Heart left ventricle (tissue), 16 donors: ENCODE results near the gene PTPRN2. TPM values are rescaled to one million over a fixed set of nuclear protein-coding genes. Genes with fewer than 3 reads are reported as not detected.

Source experiments
- ATAC-seq, 4 donors: fragments of 200-7000 bp; cut with Tn5 transposase; one replicate each; pipeline ENCODE4 v1.9.1; 2020 to 2022; ENCODE audit warnings: moderate library complexity in 4 of 4, mild to moderate bottlenecking in 3 of 4, moderate number of reproducible peaks in 1 of 4
- DNase-seq, 5 donors: peaks; one replicate each; pipeline ENCODE4 v3.0.0-alpha.2; 2020
- H3K27ac ChIP-seq, 12 donors: fragments of 200-600 bp; sonication (generic) in 4 of 12; one replicate each; pipeline versions ENCODE4 v1.5.0 to v1.8.0; 2016 to 2022; ENCODE audit warnings: mild to moderate bottlenecking in 2 of 12
- H3K27me3 ChIP-seq, 9 donors: fragments of 200-600 bp; sonication (generic) in 2 of 9; one replicate each; pipeline versions ENCODE4 v1.5.1 to v1.8.0; 2016 to 2022; ENCODE audit warnings: mild to moderate bottlenecking in 3 of 9
- H3K36me3 ChIP-seq, 9 donors: fragments of 200-600 bp; sonication (generic) in 2 of 9; one replicate each; pipeline versions ENCODE4 v1.5.0 to v1.8.0; 2018 to 2022; ENCODE audit warnings: mild to moderate bottlenecking in 2 of 9
- H3K4me1 ChIP-seq, 12 donors: fragments of 200-600 bp; sonication (generic) in 4 of 12; one replicate each; pipeline versions ENCODE4 v1.5.0 to v1.8.0; 2016 to 2022; ENCODE audit warnings: mild to moderate bottlenecking in 3 of 12
- H3K4me3 ChIP-seq, 12 donors: fragments of 200-600 bp; sonication (generic) in 4 of 12; one replicate each; pipeline versions ENCODE4 v1.5.0 to v1.8.0; 2017 to 2022; ENCODE audit warnings: mild to moderate bottlenecking in 9 of 12, moderate library complexity in 4 of 12
- H3K9me3 ChIP-seq, 12 donors: fragments of 200-600 bp; sonication (generic) in 4 of 12; one replicate each; pipeline versions ENCODE4 v1.5.0 to v1.8.0; 2016 to 2022; ENCODE audit warnings: mild to moderate bottlenecking in 1 of 12
- CTCF ChIP-seq, 12 donors: fragments of 200-600 bp; sonication (generic) in 4 of 12; IDR thresholded peaks; one replicate each; pipeline versions ENCODE4 v1.5.0 to v1.8.0; 2018 to 2022; ENCODE audit warnings: antibody characterized with exemption in 12 of 12, mild to moderate bottlenecking in 5 of 12
- POLR2A ChIP-seq, 2 donors: fragments of 450-650 bp; IDR thresholded peaks; one replicate each; pipeline ENCODE4 v1.6.1; 2017; ENCODE audit warnings: antibody characterized with exemption in 2 of 2, mild to moderate bottlenecking in 2 of 2, moderate library complexity in 2 of 2
- WGBS, 4 donors: extraction: QIAGEN DNeasy Blood & Tissue Kit in 2 of 4; methylation state at CpG; one replicate each; pipeline versions ENCODE4 v1.1.5 to v1.1.7; 2013 to 2018; 5-methylcytosine and 5-hydroxymethylcytosine counted together
- intact Hi-C, 10 donors: fragments of 100-400 bp; cut with DNase I; formaldehyde crosslinking; loops; one replicate each; pipeline versions ENCODE4 v1.11.1 to v1.14.2; 2022
- polyA plus RNA-seq, 2 donors: library from polyadenylated mRNA; stranded (reverse); fragments of 200-250 nt; gene quantifications; one replicate each; pipeline ENCODE4 v1.2.3, GENCODE V29; 2013
- total RNA-seq, 9 donors: library from RNA; depleted of rRNA in 2 of 9; stranded (reverse); fragments of >200 nt in 2 of 9; fragmentation: NEBNext Ultra II Directional in 3 of 9; extraction: Animal tissue kit (Norgen Biotek cat#: 25700) in 3 of 9; gene quantifications; one replicate each; pipeline versions ENCODE4 v1.1.0 to v1.2.4, GENCODE V29; 2016 to 2023
- donor health status: ischemic (EF 13 %, LVEDD 7.1; RV severe dilation, severe dysfunction).
- donor health status: healthy with polysubstance abuse.
- donor health status: DM: no; HTN: yes; CAD: no.
- donor health status: DM: no; HTN: no; CAD: no.
- donor health status: ischemic (EF 25% LVEDD 6.9; RV normal size, moderate dysfunction).
- donor health status: ischemic (EF 25% LVEDD 5.7; RV mildly dilated, moderate dysfunction).
- donor health status: healthy.
- donor health status: DM: yes; HTN: yes; CAD: no.
- donor health status: ischemic (EF 35%, LVEDD 5.7; RV mildly dilated, moderate dysfunction).
- donor health status: nonischemic (EF 11% LVEDD 7.7; RV severe dilation, severe dysfunction).
- donor health status: DM: yes; HTN: yes; CAD: no.
- donor health status: PGD.
- donor health status: ischemic (EF 29% LVEDD 5.4; RV normal size, mild dysfunction).
- donor health status: nonischemic (EF 23%, LVEDD 6.1; RV moderate dilation, normal function).

The PTPRN2 gene
- total and polyA plus RNA-seq, 11 donors = 0.61 to 2.3 (median 1.3) TPM

DNA sequence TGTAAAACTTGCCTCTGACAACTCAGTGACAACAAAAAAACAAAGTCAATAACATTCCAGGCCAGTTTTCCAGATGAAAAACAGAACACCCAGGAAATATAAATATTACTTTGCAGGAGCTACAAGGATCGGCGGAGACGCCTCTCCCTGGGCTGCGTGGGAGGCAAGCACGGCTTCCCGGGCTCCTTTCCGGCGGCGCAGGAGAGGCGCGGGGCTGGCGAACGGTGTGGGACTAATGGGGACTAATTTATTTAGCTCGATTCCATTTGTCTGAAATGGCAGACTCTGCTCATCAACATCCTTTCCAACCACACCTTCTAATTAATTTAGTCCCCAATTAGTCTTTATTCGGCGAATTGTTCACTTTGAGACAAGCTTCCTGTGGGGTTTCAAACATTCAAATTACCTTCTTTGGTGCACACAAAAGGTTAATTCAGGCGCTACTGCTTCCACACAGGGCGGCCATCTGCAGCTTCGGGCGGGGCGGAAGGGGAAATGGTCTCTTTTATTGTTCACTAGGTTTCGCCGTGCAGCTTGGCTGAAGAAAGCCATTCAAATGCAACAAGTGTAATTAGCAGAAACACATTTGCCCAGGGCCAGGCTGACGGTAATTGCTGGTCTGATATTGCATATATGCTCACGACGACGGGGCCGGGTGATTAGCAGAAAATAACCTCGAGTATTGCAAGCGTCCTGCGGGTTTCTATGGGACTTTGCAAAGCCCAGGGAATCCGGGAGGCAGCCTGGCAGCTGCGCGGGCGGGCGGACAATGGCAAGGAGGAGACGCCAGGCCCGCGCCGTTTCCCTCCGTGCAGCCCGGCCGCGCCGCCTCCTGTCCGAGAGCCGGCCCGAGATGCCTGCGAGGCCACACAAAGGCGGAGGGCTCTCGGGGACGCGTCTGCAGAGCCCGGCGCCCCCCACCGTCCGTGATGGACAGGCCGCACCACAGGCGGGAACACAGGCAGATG, 270.1 kb downstream of the PTPRN2 start:
- H3K36me3 ChIP-seq = no peaks in the 10 kb centered on the region
- ATAC-seq = peak in 3 of 4 donors; percentile 47 to 52 (median 47)
- peak overlapping the region in 10 of 12 donors; percentile 3 to 46 (median 18) for H3K4me3 ChIP-seq
- no peaks in the 10 kb centered on the region for H3K9me3 ChIP-seq
- TF ChIP-seq CTCF (IDR thresholded peaks at IDR 0.05) (peak in 2 of 12 donors; percentile 14 to 20), POLR2A (IDR thresholded peaks at IDR 0.05) (no peak)
- H3K27me3 ChIP-seq = peaks cover 0 to 46% (median 15%) of the 10 kb centered on the region in 9 donors
- peaks cover 0 to 17% (median 0%) of the 10 kb centered on the region in 12 donors for H3K4me1 ChIP-seq
- peak in 2 of 5 donors; percentile 31 to 51 for DNase-seq
- intact Hi-C loops = loop anchor here in 1 of 10 donors (2.0 kb wide), 1 partner anchor 79 kb away; no protein-coding TSS in a partner anchor
- WGBS, 4 donors = 18 to 35% (median 20%) methylated on average over 52 to 59 of the region's 59 CpGs
- peak overlapping the region in 6 of 12 donors; percentile 8 to 72 (median 56) for H3K27ac ChIP-seq

- DNase-seq (no peak), ATAC-seq (no peak)
- no peak for TF ChIP-seq CTCF (IDR thresholded peaks at IDR 0.05)
- no peak for TF ChIP-seq POLR2A (IDR thresholded peaks at IDR 0.05)
- H3K9me3 ChIP-seq = peaks cover 0 to 3% (median 0%) of the 10 kb centered on the region in 12 donors
- 91 to 96% (median 94%) methylated on average over 25 to 35 of the region's 35 CpGs for WGBS, 4 donors
- no peak overlapping the region for H3K27ac ChIP-seq
- peak overlapping the region in 1 of 12 donors; percentile 46 for H3K4me3 ChIP-seq
- peaks cover 0 to 17% (median 0%) of the 10 kb centered on the region in 12 donors for H3K4me1 ChIP-seq
- no peaks in the 10 kb centered on the region for H3K36me3 ChIP-seq
- intact Hi-C loops = loop anchor here in 1 of 10 donors (2.0 kb wide), 1 partner anchor 78 kb away; no protein-coding TSS in a partner anchor
- H3K27me3 ChIP-seq = peaks cover 0 to 36% (median 12%) of the 10 kb centered on the region in 9 donors
Measured at GRCh38 chr7:158316466-158317031, 271.1 kb downstream of the PTPRN2 start.

GRCh38 chr7:158315881-158316280, 271.7 kb downstream of the PTPRN2 start:
- Histone ChIP-seq H3K4me3 (no peak overlapping the region), H3K36me3 (no peaks in the 10 kb centered on the region), H3K27ac (no peak overlapping the region), H3K9me3 (peaks cover 0 to 9% (median 0%) of the 10 kb centered on the region in 12 donors), H3K27me3 (peaks cover 0 to 31% (median 12%) of the 10 kb centered on the region in 9 donors), H3K4me1 (peaks cover 0 to 17% (median 0%) of the 10 kb centered on the region in 12 donors)
- DNase-seq (no peak), ATAC-seq (no peak)
- intact Hi-C loops = loop anchor here in 1 of 10 donors (2.0 kb wide), 1 partner anchor 77 kb away; no protein-coding TSS in a partner anchor
- no peak for TF ChIP-seq CTCF (IDR thresholded peaks at IDR 0.05)
- TF ChIP-seq POLR2A (IDR thresholded peaks at IDR 0.05) = no peak
- 91 to 94% (median 93%) methylated on average over 11 of the region's 11 CpGs for WGBS, 4 donors
